GM19238 (cell line): ENCODE data around the gene OTOG.

Source experiments
- DNase-seq: peaks from one replicate; pipeline ENCODE4 v3.0.0; 2011; ENCODE audit warnings: low spot score; ENCODE audit not compliant: insufficient read length

The OTOG gene

DNA sequence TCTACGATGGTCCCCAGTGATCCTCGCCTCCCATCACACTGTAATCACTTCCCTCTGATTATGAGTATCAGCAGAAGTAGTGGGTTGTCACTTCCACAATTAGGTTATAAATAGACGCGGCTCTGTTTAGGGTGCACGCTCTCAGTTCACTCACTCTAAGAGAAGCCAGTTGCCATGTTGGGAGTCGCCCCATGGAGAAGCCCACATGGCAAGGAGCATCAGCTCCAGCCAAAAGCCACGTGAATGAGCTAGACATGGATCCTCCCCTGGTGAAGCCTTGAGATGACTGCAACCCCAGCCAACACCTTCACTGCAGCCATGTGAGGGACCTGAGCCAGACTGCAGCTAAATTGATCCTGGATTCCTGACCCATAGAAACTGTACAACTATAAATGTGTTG is 145.9 kb downstream of the OTOG start:
- no peak for DNase-seq

- DNase-seq = no peak
Observed at GRCh38 chr11:17693531-17693930, 146.5 kb downstream of the OTOG start.

DNA sequence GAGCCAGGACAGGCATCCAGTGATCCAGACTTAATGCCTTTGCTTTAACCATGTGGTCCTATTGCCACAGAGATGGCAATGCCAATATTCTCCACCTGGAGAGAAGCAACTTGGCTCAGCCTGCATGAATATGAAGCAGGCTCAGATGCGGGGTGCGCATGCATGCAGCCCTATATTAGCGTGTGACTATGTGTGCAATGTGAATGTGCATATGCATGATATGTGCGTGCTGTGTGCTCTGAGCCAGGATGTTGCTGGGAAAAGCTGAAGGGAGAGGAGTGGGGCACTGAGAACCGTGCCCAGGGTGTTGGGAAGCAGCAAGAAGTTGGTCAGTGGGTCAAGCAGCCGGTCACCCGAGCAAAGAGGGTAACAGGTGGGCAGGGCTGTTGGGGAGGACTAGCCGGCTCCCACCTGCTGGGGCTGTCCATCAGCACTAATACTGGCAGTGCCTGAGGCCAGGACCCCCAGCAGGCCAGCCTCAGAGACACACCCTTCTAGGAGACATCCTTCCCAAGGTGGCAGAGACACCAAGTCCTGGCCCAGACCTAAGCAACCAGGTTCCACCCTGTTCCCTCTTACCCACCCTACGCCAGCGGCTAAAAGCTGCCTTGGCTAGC is 147.5 kb downstream of the OTOG start:
- DNase-seq = no peak

DNA sequence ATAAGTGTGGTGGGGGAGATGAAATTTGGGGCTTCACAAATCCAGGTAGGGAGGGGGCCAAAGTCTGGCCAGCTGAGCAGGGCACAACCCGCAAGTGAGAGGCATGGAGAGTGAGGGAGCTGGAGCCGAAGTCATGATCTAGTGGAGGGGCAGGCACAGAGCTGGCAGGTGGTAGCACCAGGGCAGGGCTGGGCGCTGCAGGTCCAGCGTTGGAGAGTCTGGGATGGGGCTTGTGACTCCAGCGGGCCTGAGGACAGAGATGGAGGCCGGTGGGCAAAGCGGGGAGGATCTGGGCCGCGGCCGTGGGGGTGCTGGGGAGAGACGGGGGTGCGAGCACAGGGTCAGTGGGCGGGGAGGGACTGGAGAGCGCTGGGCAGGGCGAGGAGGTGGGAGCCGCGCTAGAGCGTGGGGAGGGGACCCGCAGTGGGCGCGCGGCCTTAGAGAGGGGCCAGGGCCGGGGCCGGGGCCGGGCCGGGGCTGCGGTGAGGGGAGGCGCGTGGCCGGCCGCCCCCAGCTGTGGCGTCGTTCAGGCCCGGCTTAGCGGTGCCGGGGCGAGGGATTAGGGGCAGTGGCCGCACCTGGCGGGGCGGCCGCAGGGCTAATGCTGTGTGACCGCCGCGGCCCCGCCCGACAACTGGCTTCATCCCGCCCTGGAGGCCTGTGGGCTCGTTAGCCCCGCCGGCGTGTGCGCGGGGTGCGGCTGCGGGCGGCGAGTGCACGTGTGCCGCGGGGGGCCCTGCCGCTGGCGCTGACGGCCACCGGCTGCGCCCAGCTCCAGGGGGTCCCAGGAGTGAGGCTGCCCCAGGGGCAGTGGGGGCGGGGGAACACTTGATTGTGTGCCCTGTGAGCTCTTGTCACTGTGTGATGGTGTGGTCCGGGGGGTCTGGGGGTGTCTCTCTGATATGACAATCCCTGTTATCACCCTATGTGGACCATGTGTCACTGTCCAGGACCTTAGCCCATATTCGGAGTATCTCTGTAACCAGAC is 148.7 kb downstream of the OTOG start:
- no peak for DNase-seq

DNA sequence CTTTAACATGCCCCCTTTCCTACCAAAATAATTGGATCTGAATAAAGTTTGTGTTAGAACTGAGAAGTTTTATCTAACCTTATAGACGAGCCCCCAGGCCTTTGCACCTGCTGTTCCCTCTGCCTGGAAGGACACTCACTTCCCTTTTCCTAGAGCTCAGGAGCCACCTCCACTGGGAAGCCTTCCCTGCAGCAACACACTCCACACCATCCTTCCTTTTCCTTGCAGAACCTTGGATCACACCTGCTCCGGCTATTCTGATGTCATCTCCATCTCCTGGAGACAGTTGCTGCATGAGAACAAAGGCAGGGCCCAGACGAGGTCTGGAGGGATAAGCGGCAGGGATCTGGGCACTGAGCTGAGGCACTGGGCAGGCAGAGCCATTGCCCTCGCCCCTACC is 149.7 kb downstream of the OTOG start:
- no peak for DNase-seq
